ENCODE measurements around the gene PIGX. TPM values are rescaled to one million over a fixed set of nuclear protein-coding genes. Genes with fewer than 3 reads are reported as not detected.

Gene PIGX
- total RNA-seq, 1 donor from 2014 or later: 67.2 TPM

DNA sequence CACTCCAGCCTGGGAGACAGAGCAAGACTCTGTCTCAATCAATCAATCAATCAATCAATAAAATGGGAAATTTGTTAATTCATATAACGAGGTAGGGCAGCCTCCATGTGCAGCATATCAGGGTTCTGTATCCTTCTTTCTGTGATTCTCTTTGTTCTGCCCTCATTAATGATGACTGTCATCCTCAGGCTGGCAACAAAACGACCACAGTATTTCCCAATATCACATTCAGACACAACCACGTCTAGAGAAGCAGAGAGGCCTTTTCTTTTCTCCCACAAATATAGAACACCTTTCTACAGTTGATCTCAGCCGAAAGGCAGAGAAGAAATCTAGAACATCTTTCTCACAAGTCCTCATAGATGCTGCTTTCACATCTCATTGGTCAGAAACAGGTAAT, 11.4 kb upstream of the PIGX start:
- intact Hi-C loops (cut with micrococcal nuclease): no loop called here

DNA sequence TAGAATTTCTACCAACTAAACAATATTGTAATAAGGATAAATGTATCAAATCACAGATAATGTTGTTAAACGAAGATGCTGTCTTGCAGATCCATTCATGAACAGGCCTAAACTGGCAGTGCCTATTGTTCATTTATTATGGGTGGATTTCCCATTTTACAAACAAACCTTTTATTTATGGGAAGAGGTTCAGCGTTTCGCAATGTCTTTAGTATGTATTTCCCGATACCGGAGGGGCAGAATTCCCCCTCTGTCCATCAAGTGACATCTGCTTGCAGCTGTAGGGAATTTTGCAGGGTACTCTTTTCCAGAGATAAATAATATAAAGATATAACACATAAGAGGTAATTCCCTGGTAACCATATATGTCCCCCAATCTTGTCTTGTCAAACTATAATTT, 5.8 kb upstream of the PIGX start:
- intact Hi-C loops (cut with micrococcal nuclease): no loop called here

DNA sequence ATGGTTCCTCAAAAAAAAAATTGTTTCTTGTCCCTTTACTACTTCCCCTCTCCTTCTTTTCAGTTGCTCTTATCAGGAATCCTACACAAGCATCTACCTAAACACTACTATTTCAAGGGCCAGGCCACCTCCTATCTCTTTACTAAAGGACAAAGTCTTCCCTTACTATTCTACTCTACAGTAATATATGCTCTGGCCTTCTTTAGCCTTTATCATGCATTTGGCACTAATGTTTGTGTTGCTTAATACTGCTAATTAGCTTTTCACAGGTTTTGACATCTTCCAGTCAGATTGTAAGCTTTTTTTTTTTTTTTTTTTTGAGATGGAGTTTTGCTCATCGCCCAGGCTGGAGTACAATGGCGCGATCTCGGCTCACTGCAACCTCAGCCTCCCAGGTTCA, 5.4 kb upstream of the PIGX start:
- intact Hi-C loops (cut with micrococcal nuclease): no loop called here

DNA sequence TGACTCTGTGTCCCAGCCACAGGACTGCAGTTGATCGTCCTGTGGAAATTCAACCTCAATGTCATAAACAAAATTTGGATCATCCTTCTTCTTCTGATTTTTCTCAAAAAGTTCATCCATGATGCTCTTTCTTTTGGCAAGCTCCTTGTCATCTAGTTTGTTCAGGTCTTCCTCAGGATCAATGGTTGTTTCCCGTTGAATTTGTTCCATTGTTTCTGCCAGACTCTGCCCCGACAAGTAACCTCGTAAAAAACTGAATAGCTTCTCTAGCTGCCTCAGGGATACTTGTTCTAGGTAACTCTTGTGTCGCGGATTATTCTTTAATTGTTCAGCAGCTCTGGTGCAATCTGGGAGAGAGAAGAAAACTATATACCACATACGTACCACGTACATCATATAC, 4.6 kb upstream of the PIGX start:
- intact Hi-C loops (cut with micrococcal nuclease): no loop called here

DNA sequence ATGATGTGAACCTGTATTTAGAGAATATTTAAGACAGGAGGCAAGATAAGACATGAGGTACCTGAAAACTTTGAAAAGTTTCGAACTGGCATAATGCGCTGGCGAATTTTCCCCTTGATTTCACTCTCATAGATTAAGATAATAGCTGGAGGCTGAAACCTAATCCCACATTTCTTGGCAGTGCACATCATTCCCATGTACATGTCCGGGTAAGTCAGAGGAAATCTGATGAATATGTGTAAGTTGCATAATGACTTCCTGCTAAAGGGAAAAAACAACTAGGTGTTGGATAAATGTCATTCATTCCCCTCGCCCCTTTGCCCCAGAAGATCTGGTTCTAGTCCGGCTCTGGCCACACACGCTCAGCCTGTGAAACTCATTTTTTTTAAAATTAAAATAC, 3.7 kb upstream of the PIGX start:
- intact Hi-C loops (cut with micrococcal nuclease): no loop called here

DNA sequence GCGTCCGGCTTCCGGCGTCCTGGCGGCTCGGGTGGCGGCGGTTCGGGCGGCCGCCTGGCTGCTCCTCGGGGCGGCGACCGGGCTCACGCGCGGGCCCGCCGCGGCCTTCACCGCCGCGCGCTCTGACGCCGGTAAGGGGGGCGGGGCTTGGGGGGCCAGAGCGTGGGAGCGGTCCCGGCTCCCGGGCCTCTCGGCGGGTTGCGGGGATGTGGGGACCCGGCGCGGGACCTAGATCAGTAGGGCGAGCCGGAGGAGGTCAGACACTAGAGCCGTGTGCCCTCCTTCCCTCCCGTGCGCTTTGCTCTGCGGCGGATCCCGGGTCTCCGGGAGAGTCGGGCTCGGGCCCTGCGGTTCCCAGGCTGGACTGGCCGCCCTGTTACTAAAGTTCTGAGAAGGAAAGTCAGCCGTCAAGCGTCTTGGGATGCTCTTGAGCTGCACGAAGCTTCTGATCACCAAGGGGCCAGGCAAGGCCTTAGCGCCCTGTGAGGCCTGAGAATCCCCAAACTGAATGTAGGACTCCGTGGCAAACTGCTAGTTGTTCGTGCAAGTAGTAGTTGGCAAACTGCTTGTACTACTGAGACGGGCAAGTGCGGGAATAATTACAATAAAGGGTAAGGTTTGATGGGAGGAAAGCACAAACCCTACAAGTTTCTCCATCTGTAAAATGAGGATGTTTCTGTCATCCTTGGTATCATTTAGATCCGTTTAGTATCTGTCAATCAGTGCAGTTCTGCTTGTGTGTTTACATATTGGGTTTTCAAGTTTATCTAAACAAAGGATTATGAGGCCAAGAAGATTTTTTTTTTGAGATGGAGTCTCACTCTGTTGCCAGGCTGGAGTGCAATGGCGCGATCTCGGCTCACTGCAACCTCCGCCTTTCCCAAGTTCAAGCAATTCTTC, 587 bp downstream of the PIGX start:
- intact Hi-C loops (cut with micrococcal nuclease): loop anchor here (1.0 to 10.0 kb wide), 10 partner anchors 15 to 505 kb away; partner anchors contain the start of genes DYNLT2B, FBXO45, NCBP2 and PAK2

DNA sequence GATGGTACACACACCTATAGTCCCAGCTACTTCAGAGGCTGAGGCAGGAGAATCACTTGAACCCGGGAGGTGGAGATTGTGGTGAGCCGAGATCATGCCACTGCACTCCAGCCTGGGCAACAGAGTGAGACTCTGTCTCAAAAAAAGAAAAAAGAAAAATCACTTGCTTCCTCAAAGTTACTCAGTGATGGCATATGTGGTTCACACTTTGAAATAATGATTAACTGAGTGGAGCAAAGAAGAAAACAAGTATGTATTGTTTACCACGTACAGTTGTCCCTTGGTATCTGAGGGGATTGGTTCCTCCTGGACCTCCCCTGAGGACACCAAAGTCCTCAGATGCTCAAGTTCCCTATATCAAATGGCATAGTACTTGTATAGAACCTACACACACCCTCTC, 5.0 kb downstream of the PIGX start:
- intact Hi-C loops (cut with micrococcal nuclease): loop anchor here (10.0 kb wide), 1 partner anchor 402 kb away; the partner anchor contains the start of gene DYNLT2B

DNA sequence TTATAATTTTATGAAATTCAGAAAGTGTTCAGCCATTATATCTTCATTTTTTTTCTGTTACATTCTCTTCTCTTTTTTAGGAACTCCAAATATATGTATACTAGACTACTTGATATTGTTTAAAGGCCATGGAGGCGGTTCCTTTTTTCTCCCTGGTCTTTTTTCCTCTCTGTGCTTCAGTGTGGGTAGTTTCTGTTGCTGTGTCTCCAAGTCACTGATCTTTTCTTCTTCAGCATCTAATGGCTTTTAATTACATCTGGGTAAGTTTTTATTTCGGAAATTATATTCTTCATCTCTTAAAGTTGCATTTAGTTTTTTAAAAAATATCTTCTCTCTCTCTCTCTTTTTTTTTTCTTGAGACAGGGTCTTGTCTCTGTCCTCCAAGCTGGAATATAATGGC, 8.9 kb downstream of the PIGX start:
- intact Hi-C loops (cut with micrococcal nuclease): no loop called here

DNA sequence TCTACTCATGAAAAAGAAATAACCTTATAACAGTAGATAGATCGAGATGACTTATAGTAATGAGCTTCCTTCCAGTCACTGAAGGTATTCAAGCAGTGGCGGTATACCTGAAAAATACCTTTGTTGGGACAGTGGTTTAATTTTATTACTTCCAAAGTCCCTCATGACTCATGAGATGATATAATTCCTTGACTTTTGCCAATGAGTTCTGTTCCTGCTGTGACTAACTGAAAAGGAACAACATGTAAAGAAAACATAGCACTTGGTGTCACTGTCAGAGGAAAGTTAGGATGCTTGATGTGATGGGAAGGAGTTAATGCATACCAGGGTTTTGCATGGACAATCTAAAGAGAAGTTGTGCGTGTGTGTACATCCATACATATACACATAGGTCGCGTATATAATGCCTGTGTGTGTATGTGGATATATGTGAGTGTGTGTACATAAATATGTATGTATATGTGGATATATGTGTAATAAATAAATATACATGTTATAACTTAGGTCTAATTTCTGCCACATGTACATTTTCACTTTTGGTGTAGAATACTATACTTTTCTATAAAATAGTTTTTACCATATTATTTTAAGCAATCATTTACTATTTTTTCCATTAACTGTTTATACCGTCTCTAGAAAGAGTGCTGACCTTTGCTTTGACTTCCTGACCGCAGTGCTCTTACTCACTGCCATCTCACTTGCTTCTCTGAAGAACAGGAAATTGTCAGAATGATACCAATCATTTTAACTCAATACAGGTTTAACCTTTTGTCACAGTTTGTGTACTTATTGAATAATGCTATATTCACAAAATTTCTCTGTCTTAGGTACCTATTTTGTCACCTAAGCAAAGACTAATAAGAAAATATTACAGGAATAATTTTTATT, 14.9 kb downstream of the PIGX start:
- intact Hi-C loops (cut with micrococcal nuclease): loop anchor here (1.0 kb wide), 2 partner anchors 12 to 15 kb away; partner anchors contain the start of genes CEP19, PAK2 and PIGX

DNA sequence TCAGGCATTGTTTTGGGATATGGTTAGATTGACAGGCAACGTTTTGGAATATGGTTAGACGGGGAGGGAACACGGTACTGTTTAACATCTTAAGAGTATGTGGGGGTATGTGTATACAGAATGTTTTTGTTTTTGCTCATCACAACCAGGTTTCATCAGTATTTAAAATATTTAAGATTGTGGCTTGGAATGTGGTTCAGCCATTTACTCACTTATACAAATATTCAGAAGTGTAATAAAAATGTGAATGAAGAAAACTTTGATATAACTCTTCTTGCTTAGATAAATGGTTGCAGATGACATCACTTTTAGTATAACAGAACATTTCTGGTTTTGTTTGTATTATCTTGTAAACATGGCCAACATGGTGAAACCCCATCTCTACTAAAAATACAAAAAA, 23.6 kb downstream of the PIGX start:
- intact Hi-C loops (cut with micrococcal nuclease): no loop called here

DNA sequence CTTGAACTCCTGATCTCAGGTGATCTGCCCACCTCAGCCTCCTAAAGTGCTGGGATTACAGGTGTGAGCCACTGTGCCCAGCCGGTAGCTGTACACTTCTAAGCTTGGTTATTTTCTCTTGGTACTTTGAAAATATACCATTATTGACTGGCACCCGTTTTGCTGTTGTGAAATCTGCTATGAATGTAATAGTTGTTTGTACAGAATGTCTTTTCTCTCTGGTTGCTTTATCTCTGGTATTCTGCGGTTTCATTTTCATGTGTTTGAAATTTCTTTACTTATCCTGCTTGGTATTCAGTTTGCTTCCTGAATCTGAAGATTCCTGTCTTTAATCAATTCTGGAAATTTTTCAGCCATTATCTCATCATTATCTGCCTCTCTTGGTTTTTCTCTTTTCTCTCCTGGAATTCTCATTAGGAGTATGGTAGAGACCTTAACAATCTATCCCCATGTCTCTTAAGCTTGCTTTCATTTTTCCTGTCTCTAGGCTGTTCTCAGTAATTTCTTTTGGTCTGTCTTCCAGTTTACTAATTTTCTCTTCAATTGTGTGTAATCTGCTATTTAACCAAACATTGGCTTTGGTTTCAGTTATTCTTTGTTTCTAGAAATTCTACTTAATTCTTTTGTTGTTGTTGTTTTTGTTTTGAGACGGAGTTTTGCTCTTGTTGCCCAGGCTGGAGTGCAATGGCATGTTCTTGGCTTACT, 24.6 kb downstream of the PIGX start:
- intact Hi-C loops (cut with micrococcal nuclease): no loop called here

DNA sequence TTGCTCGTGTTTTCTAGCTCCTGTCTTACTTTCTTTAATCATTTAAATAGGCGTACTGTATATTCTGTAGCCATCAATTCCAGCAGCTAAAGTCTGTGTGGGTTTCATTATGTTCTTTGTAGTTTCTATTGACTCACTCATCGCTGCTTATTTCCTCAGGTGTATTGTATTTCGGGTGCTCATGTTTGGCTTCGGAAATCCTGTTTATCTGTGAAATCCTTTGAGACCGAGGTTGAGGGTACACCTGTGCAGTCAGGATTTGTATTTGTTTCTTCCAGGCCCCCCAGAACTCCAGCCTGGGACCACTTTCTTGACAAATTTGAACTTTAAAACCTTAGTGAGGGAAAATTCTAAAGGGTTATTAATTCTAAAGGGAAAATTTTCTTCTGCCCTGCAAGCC, 25.5 kb downstream of the PIGX start:
- intact Hi-C loops (cut with micrococcal nuclease): no loop called here

DNA sequence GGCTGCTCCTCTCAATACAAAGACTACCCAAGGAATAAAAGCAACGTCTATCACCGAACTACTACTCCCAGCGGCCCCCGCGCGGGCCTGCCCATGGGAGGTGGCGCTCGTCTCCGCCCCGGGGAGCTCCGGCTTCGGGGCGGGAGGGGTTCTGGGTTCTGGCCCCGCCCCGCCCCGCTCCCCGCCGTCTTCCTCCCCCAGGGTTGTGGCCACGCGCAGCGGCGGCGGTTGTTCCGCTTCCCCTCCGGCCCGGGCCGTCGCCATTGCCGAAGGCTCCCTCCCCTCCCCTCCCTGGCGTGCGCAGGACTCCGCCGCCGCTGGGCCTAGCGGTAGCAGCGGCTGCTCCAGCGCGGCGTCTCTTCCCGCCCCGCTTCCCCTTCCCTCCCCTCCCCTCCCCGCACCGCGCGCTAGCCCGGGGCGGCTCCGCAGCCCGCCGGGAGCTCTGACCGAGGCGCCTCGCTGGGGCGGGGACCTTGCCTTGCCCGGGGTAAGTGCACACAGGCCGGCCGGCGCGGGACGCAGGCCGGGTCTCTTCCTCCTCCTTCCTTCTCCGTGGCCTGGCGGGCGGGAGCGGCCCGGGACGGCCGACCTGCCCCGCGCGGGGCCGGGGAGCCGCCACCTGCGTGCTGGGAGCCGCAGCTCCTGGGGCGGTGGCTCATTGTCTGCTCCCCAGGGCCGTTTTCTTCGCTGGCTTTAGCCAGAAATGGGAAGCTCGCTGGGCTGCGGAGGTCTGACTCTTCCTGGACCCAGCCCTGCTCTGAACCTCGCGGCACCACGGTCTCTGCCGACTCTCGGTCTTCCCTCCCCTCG, 27.7 kb downstream of the PIGX start, which contains the start of gene PAK2:
TSS of gene PAK2 (plus strand) at position 187 of the 810 bp plus-strand sequence. CDS start 42,790 bp downstream, outside the sequence.
- intact Hi-C loops (cut with micrococcal nuclease): loop anchor here (1.0 to 10.0 kb wide), 12 partner anchors 13 to 815 kb away; partner anchors contain the start of genes BDH1, CEP19, DLG1 and FBXO45

DNA sequence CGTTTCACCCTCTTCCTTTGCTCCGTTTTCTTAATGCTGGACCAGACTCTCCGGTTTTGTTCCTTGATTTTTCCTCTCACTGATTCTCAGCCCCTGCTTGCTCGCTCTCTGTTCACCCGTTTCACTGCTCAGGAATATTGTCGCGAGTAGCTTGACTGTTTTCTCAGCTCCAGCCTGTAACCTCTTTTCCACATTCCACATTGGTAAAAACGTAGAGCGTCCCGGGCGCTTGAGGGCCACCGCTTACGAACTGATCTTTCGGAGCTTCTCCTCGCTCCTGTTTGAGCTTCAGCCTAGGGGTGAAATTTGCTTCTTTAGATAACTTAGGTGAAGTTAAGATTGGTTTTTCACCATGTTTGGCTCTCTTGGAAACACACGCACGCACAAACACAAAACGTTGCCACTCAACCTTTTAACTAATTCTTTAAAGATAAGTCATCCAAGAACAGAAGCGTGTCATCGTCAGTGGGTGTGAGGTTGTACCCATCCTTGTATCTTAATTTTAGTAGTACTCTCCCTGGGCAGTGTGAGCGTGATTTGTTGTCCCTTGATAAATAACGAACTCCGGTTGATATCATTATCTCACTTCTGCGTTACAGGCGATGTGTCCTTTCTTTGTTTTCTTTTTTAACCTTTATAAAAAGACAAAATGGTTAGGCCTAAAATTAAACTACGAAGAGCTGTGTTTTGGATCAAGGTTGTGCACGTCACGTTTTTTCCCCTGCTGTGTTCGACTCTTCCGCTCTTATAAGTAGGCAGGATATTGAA, 28.5 kb downstream of the PIGX start:
- intact Hi-C loops (cut with micrococcal nuclease): loop anchor here (1.0 to 10.0 kb wide), 4 partner anchors 64 to 814 kb away; partner anchors contain the start of genes BDH1 and DLG1

DNA sequence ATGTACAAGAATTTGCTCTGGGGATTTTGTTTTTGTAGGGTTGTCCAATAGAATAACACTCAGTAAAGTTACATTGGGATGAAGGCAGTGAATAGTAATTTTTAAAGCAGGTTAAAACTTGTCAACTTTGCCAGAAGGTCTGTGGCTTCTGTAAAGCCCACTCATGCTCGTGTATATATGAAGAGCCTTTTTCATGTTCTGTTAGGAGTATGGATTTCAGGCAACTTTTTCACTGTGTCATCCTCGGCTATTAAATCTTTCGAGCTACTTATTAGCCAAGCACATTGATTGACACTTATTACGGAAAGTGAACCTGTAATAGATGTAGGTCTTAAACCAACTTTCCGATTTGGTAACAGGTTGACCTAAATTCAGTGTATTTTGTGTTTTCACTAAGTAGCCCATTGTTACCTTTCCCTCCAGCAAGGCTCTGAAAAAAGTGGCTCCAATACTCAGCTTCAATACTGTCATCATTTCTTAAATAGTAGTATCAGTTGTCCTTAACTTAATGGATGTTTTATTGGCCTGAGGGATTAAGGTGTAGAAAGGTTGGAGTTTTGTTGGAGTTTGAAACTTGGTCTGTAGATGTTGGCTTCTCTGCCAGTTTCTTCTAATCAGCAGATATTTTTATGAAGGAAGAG, 29.2 kb downstream of the PIGX start:
- intact Hi-C loops (cut with micrococcal nuclease): loop anchor here (5.0 to 10.0 kb wide), 2 partner anchors 556 to 813 kb away; partner anchors contain the start of genes BDH1 and DLG1

DNA sequence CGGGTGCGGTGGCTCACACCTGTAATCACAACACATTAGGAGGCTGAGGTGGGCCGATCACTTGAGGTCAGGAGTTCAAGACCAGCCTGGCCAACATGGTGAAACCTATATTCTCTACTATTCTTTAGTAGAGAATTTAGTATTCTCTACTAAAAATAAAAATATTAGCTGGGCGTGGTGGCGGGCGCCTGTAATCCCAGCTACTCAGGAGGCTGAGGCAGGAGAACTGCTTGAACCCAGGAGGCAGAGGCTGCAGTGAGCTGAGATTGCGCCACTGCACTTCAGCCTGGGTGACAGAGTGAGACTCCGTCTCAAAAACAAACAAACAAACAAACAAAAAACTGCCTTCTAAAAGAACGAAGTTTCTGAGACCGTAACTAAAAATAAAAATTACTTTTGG, 31.4 kb downstream of the PIGX start:
- intact Hi-C loops (cut with micrococcal nuclease): loop anchor here (5.0 to 10.0 kb wide), 2 partner anchors 554 to 811 kb away; partner anchors contain the start of genes BDH1 and DLG1

DNA sequence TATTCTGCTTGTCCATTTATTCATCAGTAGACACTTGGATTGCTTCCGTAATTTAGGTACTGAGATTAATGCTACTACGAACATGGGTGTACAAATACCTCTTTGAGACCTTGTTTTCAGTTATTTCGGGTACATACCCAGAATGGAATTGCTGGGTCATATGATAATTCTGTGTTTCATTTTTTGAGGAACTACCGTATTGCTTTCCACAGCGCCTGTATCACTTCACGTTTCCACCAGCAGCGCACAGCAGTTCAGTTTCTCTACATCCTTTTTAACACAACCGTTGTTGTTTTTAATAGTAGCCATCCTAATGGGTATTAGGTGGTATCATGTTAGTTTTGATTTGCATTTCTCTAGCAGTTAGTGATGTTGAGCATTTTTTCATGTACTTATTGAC, 36.9 kb downstream of the PIGX start:
- intact Hi-C loops (cut with micrococcal nuclease): loop anchor here (2.0 to 10.0 kb wide), 2 partner anchors 14 to 806 kb away; partner anchors contain the start of gene BDH1

DNA sequence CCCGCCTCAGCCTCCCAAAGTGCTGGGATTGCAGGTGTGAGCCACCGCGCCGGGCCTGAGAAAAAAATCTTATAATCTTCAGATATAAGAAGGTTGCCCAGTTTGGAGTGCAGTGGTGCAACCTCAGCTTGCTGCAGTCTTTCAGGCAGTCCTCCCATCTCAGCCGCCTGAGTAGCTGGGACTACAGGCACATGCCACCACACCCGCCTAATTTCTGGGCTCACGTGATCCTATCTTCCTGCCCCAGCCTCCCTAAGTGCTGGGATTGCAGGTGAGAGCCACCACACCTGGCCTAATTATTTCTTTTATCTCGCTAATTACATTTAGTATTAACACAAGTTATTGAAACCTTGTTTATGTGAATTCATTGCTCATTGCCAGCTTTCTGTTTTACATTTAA, 41.0 kb downstream of the PIGX start:
- intact Hi-C loops (cut with micrococcal nuclease): no loop called here

Data from T-helper 1 cell treated with Interleukin-12 subunit alpha and Interleukin-12 subunit beta and Interleukin-4 antibody, amounts not matched to agents 30 ng/mL and 1 ng/mL, for 36 hours (primary cell).